NCI-H1436 (cell line): Measurements from ENCODE around the gene ERF.
A peak's percentile ranks its signal among the peaks of the same experiment; 100 is the strongest.

ENCODE experiments used
- DNase-seq: peaks from one replicate; lab custom pipeline; 2025; lab: John Stamatoyannopoulos, UW

ERF gene

GRCh38 chr19:42242069-42242511 lies 12.8 kb downstream of the ERF start:
- no peak for DNase-seq

GRCh38 chr19:42241279-42241678 lies 13.6 kb downstream of the ERF start:
- no peak for DNase-seq

- no peak for DNase-seq
These were observed 15.2 kb downstream of the ERF start for GRCh38 chr19:42239544-42240220.

- no peak for DNase-seq
These were observed 19.7 kb downstream of the ERF start for GRCh38 chr19:42235181-42235580.

GRCh38 chr19:42234364-42234763 lies 20.6 kb downstream of the ERF start:
- DNase-seq = no peak

GRCh38 chr19:42233678-42234292 lies 21.1 kb downstream of the ERF start:
- no peak for DNase-seq

GRCh38 chr19:42233106-42233505 lies 21.8 kb downstream of the ERF start:
- DNase-seq = no peak

GRCh38 chr19:42232435-42232834 lies 22.5 kb downstream of the ERF start:
- no peak for DNase-seq

- DNase-seq = no peak
These were observed 24.4 kb downstream of the ERF start for GRCh38 chr19:42230571-42230970.

GRCh38 chr19:42229855-42230351 lies 25.0 kb downstream of the ERF start:
- DNase-seq = no peak

- DNase-seq = no peak
These were observed 25.6 kb downstream of the ERF start for GRCh38 chr19:42229301-42229854.

- DNase-seq = no peak
These were observed 26.3 kb downstream of the ERF start for GRCh38 chr19:42228641-42229040.

- DNase-seq = no peak
These were observed 28.0 kb downstream of the ERF start for GRCh38 chr19:42226886-42227285.

GRCh38 chr19:42225718-42226292 lies 29.1 kb downstream of the ERF start:
- no peak for DNase-seq

GRCh38 chr19:42224940-42225717 lies 29.8 kb downstream of the ERF start:
- no peak for DNase-seq

- no peak for DNase-seq
These were observed 34.2 kb downstream of the ERF start for GRCh38 chr19:42220751-42221097.

GRCh38 chr19:42219812-42220750 lies 34.8 kb downstream of the ERF start, which contains the start of gene ZNF526:
Gene ZNF526, plus strand, starts transcription at chr19:42220312. Its CDS starts 4,092 bp downstream, at chr19:42224404.
- peak; percentile 97 for DNase-seq

- peak; percentile 95 for DNase-seq
These were observed 37.1 kb downstream of the ERF start, which contains the start of gene DEDD2 for GRCh38 chr19:42217520-42218437. Gene DEDD2, minus strand, starts transcription at chr19:42217677. Its CDS starts 670 bp downstream, at chr19:42217007.

- no peak for DNase-seq
These were observed 38.0 kb downstream of the ERF start for GRCh38 chr19:42216653-42217519.
